AG20443 (cell line): ENCODE measurements around the gene ZBP1.
A peak's percentile ranks its signal among the peaks of the same experiment; 100 is the strongest.

Experiments used
- DNase-seq: peaks from one replicate; pipeline ENCODE4 v3.0.0; 2012; ENCODE audit warnings: low spot score, mixed read lengths

The ZBP1 gene

GRCh38 chr20:57586370-57586793 lies 33.8 kb downstream of the ZBP1 start:
- DNase-seq: no peak

DNA sequence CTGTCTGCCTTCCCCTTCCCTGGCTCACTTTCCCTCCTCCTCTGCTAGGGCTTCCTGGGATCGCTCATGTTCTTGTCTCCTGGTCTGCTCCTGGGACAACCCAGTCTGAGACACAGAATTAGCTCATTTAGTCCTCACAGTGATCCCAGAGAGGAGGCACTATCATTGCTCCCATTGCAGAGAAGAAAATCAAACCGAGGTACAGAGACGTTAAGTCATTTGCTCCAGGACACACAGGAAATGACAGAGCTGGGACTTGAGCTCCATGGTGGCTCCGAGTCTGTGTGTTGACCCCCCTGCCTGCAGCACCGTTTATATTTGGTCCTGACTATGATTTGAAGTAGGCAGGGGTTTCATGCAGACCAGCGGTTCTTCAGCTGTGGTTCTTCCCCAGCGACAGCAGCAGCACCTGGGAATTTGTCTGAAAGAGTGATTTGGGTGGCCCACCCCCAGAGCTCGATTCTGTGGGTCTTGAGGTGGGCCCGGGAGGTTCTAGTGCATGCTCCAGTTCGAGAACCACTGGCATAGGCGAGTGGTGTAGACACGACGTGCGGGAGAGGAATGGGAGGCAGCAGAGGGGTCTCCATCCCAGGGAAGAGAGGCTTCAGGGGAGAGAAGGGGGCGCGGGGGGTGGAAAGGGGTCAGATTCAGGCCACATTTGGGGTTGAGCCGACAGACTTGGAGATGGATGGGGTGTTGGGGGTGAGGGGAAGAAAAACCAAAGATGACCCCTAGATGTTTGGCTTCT lies 34.6 kb downstream of the ZBP1 start:
- no peak for DNase-seq

DNA sequence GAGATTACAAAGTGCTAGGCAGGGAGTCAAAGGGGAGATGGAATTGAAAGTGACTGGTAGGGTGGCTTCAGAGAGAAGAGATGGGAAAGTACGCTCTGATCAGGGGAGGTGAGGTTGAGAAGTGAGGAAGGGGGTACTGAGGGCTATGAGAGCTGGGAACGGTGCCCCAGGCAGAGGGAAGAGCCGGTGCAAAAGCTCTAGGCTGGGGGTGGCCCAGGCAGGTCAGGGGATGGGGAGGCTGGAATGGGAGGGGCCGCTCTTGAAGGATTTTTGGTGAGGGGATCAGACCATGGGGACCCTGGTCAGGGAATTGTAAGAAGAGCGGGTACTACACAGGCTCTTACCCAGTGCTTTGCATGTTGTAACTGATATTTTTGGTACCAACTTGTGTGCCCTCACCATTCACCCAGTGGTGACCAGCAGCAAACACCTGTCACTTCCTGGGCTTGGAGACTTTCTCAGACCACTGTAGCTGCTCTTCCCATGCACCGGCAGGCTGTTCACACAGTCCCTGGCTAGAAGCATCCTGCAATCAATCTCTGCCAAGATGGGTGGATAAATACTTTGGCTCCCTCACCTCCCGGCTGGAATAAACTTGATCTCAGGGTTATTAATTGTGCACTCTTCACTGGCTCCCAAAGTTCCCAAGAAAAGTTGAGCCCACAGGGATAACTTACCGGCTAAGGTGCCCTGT lies 35.3 kb downstream of the ZBP1 start:
- DNase-seq: no peak

GRCh38 chr20:57583289-57584257 lies 36.7 kb downstream of the ZBP1 start:
- DNase-seq: no peak

GRCh38 chr20:57582432-57583288 lies 37.6 kb downstream of the ZBP1 start:
- DNase-seq: peak; percentile 50

DNA sequence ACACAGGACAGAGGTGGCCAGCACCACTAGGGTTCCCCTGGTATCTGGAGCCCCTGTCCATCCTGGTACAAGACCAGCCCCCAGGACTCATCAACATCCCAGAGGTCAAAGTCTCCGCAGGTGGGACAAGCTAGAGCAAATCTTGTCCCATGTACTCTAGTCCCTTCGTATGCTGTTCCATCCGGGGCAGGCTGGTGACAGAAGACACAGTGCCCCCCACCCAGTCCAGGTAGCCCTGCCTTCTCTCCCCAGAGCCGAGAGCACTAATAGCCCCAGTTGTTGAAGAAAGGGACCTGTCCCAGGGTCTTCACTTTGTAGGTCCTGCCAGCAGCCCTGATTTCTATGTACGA lies 38.2 kb downstream of the ZBP1 start:
- no peak for DNase-seq

- no peak for DNase-seq
Measured at GRCh38 chr20:57581202-57582028, 38.8 kb downstream of the ZBP1 start.

GRCh38 chr20:57580478-57581201 lies 39.6 kb downstream of the ZBP1 start:
- no peak for DNase-seq

DNA sequence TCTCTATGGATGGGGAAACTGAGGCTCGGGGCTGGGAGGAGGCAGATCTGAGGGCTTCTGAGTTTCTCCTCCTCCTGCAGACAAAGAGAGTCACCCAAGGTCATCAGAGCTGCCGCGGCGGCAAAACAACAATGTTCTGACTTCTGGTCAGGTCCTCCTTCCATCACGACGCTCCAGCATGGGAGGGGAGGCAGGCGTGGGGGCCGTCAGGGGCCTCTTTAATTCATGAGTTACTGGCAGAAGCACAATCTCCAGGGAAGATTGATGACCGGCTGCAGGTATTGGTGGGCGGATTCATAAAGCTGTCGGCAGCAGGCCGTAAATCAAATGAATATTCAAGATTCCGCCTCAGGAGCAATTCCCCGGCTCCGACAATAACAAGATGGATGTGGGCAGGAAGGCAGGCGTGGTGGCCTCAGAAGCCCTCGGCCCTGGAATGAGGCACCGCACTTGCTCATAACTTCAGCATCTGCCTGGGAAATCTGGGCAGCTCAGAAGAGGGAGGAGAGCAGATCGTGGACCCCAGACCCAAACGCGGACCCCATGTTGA lies 40.3 kb downstream of the ZBP1 start:
- DNase-seq: no peak

GRCh38 chr20:57579331-57579897 lies 40.8 kb downstream of the ZBP1 start:
- DNase-seq: no peak

- DNase-seq: no peak
Measured at GRCh38 chr20:57578476-57579165, 41.6 kb downstream of the ZBP1 start.

DNA sequence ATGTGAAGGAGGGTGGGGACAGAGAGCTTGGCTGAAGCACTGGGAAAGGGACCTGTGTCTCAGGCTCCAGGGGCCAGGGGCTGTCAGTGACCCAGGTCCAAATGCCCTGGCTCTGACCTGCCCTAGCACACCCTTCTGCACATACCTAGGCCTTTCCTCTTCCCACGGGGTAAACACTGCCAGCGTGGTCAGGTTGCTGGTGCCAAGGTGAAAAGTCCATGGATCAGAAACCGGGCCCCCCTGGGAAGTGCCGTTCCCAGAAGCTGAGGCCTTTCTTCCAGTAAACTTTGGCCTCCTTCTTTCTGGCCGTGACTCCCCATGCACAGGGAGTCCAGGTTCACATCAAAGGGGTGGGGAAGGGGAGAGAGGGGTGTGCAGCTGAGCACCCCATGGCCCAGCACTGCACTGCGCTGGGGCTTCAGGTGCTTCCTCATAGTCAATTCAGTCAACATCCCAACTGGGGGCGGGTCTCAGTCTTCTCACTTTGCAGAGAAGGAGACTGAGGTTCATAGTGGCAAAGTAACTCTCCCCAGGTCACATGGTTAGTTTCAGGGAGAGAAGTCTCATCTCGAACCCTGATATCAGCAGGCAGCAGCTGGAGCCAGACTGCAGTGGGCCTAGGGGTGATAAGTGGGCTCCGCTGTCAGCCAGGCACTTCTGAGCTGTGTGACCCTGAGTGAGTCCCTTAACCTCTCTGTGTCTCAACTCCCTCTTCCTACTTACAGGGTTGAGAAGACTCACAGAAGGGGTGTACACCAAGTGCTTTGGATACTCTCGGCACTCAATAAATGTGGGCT lies 42.3 kb downstream of the ZBP1 start:
- DNase-seq: no peak

DNA sequence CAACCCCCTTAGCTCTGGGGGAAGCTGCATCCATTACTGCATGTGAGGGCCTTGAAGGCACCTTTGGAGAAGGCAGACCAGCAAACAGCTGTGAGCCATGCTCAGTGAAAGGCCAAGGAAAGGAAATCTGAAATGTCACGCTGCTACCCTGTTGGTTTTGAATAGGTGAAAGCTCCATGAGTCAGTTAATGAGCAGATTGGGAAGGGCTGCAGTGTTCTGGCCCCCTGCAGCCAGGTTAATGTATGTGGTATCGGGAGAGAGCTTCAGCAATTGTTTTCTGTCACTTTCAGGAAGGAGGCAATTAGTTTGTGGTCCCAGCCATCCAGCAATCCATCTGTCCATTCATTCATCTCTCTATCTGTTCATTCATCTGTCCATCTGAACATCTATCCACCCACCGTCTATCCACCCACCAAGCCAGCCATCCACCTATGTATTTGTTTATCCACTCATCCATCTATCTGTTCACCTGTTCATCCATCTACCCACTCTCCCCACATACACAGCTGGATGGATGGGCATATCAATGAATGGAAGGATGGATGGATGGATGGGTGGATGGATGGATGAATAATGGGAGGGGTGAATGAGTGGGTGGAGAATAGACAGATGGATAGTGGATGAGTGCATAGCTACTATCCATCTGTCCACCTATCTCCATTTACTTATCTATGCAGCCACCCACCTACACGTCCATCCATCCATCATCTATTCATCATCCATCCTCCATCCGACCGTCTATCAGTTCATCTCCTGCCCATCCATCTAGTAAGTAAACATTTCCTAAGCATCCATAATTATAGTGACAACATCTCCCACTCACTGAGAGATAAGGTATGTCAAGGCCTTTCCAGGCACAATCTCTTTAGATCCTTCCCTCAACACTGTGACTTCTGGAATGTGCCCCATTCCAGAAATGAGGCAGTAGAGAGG lies 43.3 kb downstream of the ZBP1 start:
- DNase-seq: no peak

GRCh38 chr20:57576002-57576401 lies 44.2 kb downstream of the ZBP1 start:
- DNase-seq: no peak

DNA sequence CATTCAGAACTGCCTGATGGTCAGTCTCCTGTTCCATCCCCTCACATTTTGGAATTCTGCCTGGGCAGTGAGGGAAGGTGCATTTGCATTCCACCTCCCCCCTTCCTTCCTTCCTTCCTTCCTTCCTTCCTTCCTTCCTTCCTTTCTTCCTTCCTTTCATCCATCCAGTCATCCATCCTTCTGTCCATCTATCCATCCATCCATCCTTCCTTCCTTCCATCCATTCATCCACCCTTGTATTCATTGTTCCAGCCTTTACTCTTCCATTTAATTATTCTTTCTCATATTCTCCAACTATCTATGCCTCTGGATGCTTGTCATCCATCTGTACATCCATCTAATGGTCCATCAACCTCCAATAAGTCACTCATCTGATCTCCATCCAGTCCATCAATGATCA lies 45.3 kb downstream of the ZBP1 start:
- DNase-seq: no peak

DNA sequence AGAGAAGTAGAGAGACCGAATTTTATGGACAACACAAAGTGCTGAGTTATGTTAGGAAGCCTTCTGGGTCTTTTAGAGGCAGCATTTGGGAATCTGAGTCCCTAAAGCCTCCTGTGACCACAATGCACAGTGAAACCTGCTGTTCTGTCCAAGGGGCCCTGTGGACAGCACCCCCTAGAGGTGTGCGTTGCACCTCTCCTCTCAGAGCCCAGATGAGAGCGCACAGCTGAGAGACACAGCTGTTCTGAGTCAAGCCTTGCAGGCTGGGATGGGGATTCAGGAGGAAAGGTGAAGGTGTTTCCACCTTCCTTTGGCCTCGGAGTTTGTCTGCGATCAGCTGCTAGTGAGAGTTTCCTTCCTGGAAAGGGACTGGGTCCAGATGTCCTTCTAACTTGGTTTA lies 46.3 kb downstream of the ZBP1 start:
- no peak for DNase-seq

GRCh38 chr20:57573242-57573641 lies 47.0 kb downstream of the ZBP1 start:
- DNase-seq: no peak
